Kidney epithelial cell (primary cell): Measurements from ENCODE around the gene RAD51B. TPM values are rescaled to one million over a fixed set of nuclear protein-coding genes. Genes with fewer than 3 reads are reported as not detected.

ENCODE experiments used
- DNase-seq: peaks from one replicate; pipeline ENCODE4 v3.0.0-alpha.2; 2010; ENCODE audit warnings: low read depth
- H3K27me3 ChIP-seq: 2 replicates; pipeline ENCODE4 v1.6.0; 2011; ENCODE audit warnings: low read length; ENCODE audit not compliant: control insufficient read depth, insufficient read depth
- H3K36me3 ChIP-seq: 2 replicates; pipeline ENCODE4 v1.5.1; 2011; ENCODE audit warnings: low read length; ENCODE audit not compliant: control insufficient read depth, insufficient read depth
- H3K4me3 ChIP-seq: 2 replicates; pipeline ENCODE4 v1.5.1; 2011; ENCODE audit warnings: low read depth, mild to moderate bottlenecking, control low read depth, low read length
- total RNA-seq: library from RNA; depleted of rRNA; stranded (reverse); fragments of >200 nt; gene quantifications from 2 replicates; pipeline ENCODE4 v1.2.3, GENCODE V29; 2015
- TF ChIP-seq, protein P1 (sequence below): IDR thresholded peaks from 2 replicates; pipeline ENCODE4 v1.5.1; 2011; ENCODE audit warnings: mild to moderate bottlenecking, moderate library complexity, low read length, control low read depth, inconsistent platforms; ENCODE audit not compliant: insufficient read depth, poor library complexity, severe bottlenecking

Gene RAD51B
- total RNA-seq, 1 donor from 2014 or later, result 9.5 TPM

DNA sequence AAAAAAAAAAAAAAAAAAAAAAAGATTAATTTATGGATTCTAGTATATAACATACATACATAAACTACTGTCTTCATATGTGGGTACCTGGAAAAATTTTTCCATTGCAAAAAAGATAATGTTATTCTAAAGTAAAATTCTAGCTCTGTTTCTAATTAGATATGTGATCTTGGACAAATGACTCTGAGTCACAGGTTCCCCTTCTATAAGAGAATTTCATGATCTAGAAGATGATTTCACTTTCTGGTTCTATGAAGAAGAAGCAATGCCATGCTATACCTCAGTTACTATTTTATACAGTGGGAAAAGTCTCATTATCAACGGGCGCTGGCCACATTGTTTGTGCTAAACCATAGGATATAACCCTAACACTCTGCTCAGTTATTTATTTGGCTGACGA is 622.0 kb downstream of the RAD51B start:
- no peak for DNase-seq
- TF ChIP-seq, protein P1, sequence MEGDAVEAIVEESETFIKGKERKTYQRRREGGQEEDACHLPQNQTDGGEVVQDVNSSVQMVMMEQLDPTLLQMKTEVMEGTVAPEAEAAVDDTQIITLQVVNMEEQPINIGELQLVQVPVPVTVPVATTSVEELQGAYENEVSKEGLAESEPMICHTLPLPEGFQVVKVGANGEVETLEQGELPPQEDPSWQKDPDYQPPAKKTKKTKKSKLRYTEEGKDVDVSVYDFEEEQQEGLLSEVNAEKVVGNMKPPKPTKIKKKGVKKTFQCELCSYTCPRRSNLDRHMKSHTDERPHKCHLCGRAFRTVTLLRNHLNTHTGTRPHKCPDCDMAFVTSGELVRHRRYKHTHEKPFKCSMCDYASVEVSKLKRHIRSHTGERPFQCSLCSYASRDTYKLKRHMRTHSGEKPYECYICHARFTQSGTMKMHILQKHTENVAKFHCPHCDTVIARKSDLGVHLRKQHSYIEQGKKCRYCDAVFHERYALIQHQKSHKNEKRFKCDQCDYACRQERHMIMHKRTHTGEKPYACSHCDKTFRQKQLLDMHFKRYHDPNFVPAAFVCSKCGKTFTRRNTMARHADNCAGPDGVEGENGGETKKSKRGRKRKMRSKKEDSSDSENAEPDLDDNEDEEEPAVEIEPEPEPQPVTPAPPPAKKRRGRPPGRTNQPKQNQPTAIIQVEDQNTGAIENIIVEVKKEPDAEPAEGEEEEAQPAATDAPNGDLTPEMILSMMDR, result no peak
- Histone ChIP-seq H3K4me3 (no peak overlapping the region), H3K27me3 (no peaks in the 10 kb centered on the region), H3K36me3 (no peaks in the 10 kb centered on the region)

GRCh38 chr14:68442828-68443629 is 623.5 kb downstream of the RAD51B start:
- Histone ChIP-seq H3K36me3 (no peaks in the 10 kb centered on the region), H3K27me3 (no peaks in the 10 kb centered on the region), H3K4me3 (no peak overlapping the region)
- TF ChIP-seq, protein P1, result no peak
- no peak for DNase-seq

DNA sequence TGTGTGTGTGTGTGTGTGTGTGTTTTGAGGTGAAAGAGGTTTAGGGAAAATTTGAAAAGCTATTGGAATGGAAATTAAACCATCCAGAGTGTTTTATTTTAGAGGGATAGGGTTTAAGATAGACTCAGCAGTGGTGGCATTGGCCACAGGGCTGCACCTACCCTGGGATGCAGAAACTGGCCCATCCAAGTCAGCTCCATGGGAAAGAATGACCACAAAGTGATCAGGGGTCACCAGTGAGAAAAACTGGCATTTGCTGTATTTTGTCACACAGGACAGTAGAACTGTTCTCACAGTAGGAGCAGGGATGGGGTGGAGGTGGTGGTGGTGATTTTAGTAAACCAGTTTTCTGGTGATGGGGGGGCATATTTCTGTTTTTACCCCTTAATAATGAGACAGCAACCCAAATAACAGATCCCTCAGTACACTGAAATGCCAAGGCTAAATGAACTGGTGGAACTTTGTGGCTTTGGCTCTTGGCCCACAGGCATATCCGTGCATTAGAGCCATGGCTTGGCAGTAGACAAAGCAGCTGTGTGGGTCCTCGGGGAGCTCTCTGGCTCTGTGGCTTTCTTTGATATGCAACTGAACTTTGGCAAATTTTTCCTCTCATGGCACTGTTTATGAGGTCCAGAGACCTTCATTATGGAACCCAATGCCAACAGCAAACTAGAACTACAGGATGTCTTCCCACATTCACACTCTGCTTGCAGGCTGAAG is 625.0 kb downstream of the RAD51B start:
- TF ChIP-seq, protein P1, result no peak
- H3K4me3 ChIP-seq, result no peak overlapping the region
- H3K36me3 ChIP-seq, result no peaks in the 10 kb centered on the region
- no peak for DNase-seq
- H3K27me3 ChIP-seq, result no peaks in the 10 kb centered on the region

- H3K36me3 ChIP-seq, result no peaks in the 10 kb centered on the region
- no peaks in the 10 kb centered on the region for H3K27me3 ChIP-seq
- DNase-seq, result no peak
- TF ChIP-seq, protein P1, result no peak
- H3K4me3 ChIP-seq, result no peak overlapping the region
These were observed 626.9 kb downstream of the RAD51B start for GRCh38 chr14:68446243-68447040.

DNA sequence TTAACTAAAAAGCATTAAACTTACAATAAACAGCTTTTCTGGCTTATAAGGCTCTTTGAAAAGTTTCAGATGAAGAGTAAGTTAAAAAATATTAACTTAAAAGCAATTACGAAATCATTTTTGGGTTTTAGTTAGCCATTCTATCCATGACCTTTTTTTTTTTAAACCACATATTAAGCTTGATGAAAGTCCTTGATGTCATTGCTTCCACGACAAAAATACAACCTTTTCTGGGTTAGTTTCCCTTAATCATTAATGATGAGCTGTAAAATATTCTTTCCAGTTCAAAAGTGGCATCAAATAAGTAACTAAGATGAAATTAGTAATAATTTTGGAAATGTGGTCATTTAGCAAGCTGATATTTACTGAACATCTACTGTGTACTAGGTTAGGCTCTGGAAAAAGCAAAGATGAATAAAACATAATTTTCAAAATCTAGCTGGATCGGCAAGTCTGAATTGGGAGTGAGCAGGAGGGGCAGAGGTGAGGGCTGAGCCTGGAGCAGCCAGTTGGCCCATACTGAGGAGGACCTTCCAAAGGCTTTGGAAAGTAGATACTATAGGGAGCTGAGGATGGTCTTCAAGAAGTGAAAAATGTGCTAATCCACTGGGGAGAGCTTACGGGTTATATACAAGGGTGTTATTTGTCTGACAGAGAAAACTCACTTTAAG is 628.1 kb downstream of the RAD51B start:
- Histone ChIP-seq H3K4me3 (no peak overlapping the region), H3K27me3 (no peaks in the 10 kb centered on the region), H3K36me3 (no peaks in the 10 kb centered on the region)
- TF ChIP-seq, protein P1, result no peak
- DNase-seq, result no peak
